Adipose tissue (tissue), 3 donors: ENCODE measurements around the gene MFSD2A. TPM values are rescaled to one million over a fixed set of nuclear protein-coding genes. Genes with fewer than 3 reads are reported as not detected.
"Not testable (repeated sequence)": the region's sequence is repeated elsewhere in the genome, so short reads cannot be mapped to it uniquely, and the experiment has no call there.

Source experiments
- H3K27ac ChIP-seq: one replicate; pipeline ENCODE4 v1.5.1; 2013; ENCODE audit warnings: low read depth, low read length
- WGBS, 3 donors: extraction: QIAGEN DNeasy Blood & Tissue Kit; methylation state at CpG; one replicate each; pipeline ENCODE4 v1.1.7; 2013; 5-methylcytosine and 5-hydroxymethylcytosine counted together
- polyA plus RNA-seq, 3 donors: library from polyadenylated mRNA; stranded (reverse); fragments of 200-250 nt; gene quantifications; one replicate each; pipeline ENCODE4 v1.2.3, GENCODE V29; 2013
- donor health status: healthy with polysubstance abuse.
- donor health status: Bipolar disorder and iron deficiency.
- donor health status: healthy.

MFSD2A gene
- polyA plus RNA-seq, result 10 to 100 TPM in 1 of 3 donors, 1 to 10 TPM in 1, under 1 TPM in 1; 0.35 to 21.0 (median 1.5) TPM

DNA sequence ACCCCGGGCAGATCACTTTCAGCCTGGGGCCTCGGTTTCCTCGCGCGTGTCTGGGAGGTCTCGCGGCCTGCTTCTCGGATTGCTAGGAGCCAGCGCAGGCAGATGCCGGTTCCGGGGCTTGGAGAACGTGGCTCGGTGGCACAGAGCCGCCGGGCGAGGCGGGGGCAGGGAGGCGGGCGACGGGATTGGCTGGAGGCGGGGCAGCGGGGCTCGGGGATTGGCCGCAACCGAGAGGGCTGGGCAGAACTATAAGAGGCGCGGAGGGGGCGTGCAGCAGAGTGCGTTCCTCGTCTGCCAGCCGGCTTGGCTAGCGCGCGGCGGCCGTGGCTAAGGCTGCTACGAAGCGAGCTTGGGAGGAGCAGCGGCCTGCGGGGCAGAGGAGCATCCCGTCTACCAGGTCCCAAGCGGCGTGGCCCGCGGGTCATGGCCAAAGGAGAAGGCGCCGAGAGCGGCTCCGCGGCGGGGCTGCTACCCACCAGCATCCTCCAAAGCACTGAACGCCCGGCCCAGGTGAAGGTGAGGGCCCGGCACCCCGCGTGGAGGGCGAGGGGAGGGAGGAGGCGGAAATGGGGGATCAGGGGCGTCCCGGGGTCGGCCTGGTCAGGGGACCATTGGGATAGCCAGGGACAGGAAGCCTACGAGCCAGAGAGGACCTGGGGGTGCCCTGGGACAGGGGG is at the start of gene MFSD2A:
TSS of gene MFSD2A (plus strand) at position 276 of the 677 bp plus-strand sequence. CDS start at position 424, 148 bp downstream.
- WGBS, 3 donors, result 0 to 2% (median 1%) methylated on average over 54 to 62 of the region's 62 CpGs
- H3K27ac ChIP-seq, result no peak within 1 kb of the TSS

DNA sequence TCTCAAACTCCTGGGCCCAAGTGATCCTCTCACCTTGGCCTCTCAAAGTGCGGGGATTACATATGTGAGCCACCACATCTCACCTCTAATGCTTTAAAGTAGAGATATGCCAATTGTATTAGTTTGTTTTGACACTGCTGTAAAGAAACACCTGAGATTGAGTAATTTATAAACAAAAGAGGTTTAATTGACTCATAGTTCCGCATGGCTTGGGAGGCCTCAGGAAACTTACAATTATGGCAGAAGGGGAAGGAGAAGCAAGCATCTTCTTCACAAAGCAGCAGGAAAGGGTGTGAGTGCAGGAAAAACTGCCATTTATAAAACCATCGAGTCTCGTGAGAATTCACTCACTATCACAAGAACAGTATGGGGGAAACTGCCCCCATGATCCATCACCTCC is 49.8 kb upstream of the MFSD2A start:
- 57 to 85% (median 66%) methylated on average over 4 of the region's 4 CpGs for WGBS, 3 donors
- no peak overlapping the region for H3K27ac ChIP-seq

DNA sequence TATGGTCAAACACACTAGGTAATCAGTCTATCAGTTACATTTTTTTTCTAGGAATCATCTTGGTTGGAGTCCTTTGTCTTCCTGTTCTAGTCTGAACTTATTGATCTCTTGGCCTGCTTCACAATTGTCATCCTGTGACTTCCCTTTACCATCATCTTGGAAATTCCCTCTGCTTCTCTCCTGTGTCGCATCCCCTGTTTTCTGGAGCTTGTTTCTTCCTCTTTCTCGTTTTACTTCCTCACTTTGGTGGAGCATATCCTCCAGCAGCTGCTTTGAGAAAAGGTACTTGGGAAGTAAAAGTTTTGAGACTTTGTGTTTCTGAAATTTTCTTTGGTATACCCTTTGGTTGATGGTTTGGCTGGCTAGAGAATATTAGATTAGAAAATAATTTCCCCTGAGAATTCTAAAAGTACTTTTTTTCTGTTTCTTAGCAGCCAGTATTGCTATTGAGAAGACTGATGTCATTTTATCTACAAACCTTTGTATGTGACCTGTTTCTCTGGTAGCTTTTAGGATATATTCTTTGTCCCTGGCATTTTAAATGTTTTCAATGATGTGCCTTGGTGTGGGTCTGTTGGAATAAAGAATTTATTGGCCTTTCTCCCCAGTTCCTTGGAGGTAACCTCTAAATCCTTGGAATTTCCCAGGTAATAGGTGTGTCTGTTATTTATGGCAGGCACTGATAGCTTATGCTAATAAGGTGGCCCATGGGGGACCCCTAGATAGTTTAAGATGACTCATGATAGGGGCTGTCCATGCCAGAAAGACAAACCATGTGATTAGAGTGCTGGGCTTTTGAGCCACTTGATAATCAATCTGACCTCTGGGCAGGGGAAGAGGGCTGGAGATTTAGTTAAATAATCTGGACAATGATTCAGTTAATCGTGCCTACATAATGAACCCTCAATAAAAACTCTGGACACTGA is 47.2 kb upstream of the MFSD2A start:
- WGBS, 3 donors, result 50 to 90% (median 53%) methylated on average over 3 of the region's 3 CpGs
- H3K27ac ChIP-seq, result no peak overlapping the region

DNA sequence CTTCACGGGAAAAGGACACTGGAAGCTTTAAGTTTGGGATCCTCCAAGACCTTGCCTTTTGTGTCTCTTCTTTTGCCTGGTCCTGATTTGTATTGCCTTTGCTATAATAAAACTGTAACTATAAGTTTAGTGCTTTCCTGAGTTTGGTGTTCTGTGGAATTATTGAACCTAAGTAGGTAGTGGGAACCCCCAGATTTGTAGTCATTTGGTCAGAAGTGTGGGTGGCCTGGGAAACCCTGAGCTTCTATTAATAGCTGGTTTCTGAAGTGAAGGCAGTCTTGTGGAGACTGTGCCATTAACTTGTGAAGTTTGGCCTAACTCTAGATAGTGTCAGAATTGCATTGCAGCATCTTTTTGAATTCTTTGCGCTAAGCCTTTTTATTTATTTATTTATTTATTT is 46.4 kb upstream of the MFSD2A start:
- H3K27ac ChIP-seq, result no peak overlapping the region
- WGBS, 3 donors, result 92 to 98% (median 94%) methylated on average over 2 of the region's 2 CpGs

- H3K27ac ChIP-seq, result no peak overlapping the region
- WGBS, 3 donors, result 90 to 99% (median 96%) methylated on average over 3 of the region's 3 CpGs
Measured at GRCh38 chr1:39910263-39910662, 44.7 kb upstream of the MFSD2A start.

GRCh38 chr1:39913136-39913535 is 41.8 kb upstream of the MFSD2A start:
- not testable (repeated sequence) for H3K27ac ChIP-seq
- WGBS, 3 donors, result 94 to 95% (median 95%) methylated on average over 4 to 28 of the region's 30 CpGs

DNA sequence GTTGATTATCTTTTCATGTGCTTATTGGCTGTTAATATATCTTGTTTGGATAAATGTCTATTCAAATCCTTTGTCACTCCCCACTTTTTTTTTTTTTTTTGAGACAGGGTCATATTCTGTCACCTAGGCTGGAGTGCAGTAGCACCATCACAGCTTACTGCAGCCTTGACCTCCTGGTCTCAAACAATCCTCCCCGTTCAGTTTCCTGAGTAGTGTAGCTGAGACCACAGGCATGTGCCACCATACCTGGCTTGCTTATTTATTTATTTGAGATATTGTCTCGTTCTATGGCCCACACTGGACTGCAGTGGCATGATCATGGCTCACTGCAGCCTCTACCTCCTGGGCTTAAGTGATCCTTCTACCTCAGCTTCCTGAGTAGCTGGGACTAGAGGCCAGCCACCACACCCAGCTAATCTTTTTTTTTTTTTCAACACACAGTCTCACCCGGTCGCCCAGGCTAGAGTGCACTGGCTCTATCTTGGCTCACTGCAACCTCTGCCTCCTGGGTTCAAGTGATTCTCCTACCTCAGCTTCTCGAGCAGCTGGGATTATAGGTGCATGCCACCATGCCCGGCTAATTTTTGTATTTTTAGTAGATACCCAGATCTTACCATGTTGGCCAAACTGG is 39.3 kb upstream of the MFSD2A start:
- 75 to 84% (median 75%) methylated on average over 6 of the region's 6 CpGs for WGBS, 3 donors
- no peak overlapping the region for H3K27ac ChIP-seq

DNA sequence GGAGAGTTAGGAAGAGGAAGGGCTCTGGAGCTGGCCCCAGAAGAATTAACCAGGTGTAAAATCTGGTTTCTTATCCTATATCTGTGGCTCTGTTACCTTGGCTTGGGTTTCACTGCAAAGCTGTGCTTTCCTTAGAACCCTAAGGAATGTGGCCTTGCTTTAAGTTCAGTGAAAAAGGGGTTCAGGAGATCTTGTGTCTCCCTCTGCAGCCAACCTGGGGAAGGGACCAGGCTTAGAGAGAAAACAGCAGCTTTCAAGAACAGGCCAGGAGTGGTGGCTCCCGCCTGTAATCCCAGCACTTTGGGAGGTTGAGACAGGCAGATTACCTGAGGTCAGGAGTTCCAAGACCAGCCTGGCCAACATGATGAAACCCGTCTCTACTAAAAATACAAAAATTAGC is 37.1 kb upstream of the MFSD2A start:
- WGBS, 3 donors, result 88 to 98% (median 97%) methylated on average over 2 of the region's 2 CpGs

DNA sequence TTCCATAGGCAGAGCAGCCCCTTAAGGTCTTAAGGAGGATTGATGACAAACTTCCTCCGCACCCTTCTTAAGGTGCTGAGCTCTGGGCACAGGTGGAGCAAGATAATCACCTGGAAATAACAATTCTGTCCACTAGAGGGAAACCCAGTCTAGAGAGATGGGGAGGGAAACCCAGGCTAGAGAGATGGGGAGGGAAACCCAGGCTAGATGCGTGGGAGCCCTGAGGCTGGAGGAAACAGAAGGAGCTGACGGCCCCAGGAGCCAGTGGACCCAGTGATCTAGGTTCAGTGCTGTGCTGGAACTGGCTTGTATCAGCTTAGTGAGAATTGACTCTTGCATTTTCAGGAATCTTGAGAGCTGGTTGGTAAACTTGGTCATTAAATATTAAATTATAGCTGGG is 35.4 kb upstream of the MFSD2A start:
- H3K27ac ChIP-seq, result no peak overlapping the region
- WGBS, 3 donors, result 23 to 29% (median 25%) methylated on average over 3 of the region's 3 CpGs

More for the DNA sequence above, 37.1 kb upstream of the MFSD2A start:
- H3K27ac ChIP-seq, result no peak overlapping the region

- 28 to 49% (median 34%) methylated on average over 25 of the region's 25 CpGs for WGBS, 3 donors
- no peak overlapping the region for H3K27ac ChIP-seq
Measured at GRCh38 chr1:39922251-39922688, 32.7 kb upstream of the MFSD2A start.

GRCh38 chr1:39925721-39926342 is 29.1 kb upstream of the MFSD2A start:
- no peak overlapping the region for H3K27ac ChIP-seq
- 80 to 90% (median 85%) methylated on average over 2 of the region's 2 CpGs for WGBS, 3 donors

DNA sequence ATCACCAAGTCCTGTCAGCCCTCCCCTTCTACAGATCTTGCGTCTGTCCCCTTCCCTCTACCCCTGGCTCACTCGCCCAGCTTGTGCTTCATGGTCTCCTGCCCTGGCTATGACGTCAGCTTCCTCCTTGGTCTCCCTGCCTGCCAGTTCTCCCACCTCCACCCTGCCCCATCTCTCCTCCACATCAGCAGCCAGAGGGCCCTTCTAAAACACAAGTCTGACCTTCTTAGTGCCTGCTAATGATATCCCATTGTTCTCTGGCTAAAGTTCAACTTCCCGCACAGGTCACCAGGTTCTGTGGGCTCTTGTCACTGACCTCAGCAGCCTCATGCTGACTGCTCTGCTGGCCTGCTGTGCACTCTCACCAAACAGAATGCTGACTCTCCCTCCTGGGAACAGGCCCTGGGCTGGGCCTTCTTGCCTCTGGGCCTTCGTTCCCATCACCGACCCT is 28.6 kb upstream of the MFSD2A start:
- WGBS, 3 donors, result 48 to 64% (median 48%) methylated on average over 6 of the region's 6 CpGs
- no peak overlapping the region for H3K27ac ChIP-seq

GRCh38 chr1:39926820-39927219 is 28.1 kb upstream of the MFSD2A start:
- no peak overlapping the region for H3K27ac ChIP-seq
- 42 to 64% (median 62%) methylated on average over 6 of the region's 6 CpGs for WGBS, 3 donors

- WGBS, 3 donors, result 49 to 73% (median 49%) methylated on average over 3 of the region's 3 CpGs
- no peak overlapping the region for H3K27ac ChIP-seq
Measured at GRCh38 chr1:39927538-39927937, 27.4 kb upstream of the MFSD2A start.

GRCh38 chr1:39928809-39929587 is 25.9 kb upstream of the MFSD2A start:
- no peak overlapping the region for H3K27ac ChIP-seq
- WGBS, 3 donors, result 69 to 74% (median 71%) methylated on average over 7 of the region's 7 CpGs

- H3K27ac ChIP-seq, result no peak overlapping the region
- WGBS, 3 donors, result 19 to 28% (median 28%) methylated on average over 12 of the region's 12 CpGs
Measured at GRCh38 chr1:39933956-39934941, 20.7 kb upstream of the MFSD2A start.
